Measurements from ENCODE around the gene FGFR2. TPM values are rescaled to one million over a fixed set of nuclear protein-coding genes. Genes with fewer than 3 reads are reported as not detected.
A peak's percentile ranks its signal among the peaks of the same experiment; 100 is the strongest.

FGFR2 gene
- total and polyA plus RNA-seq, 4 donors: 0.67 to 13.1 (median 5.2) TPM

GRCh38 chr10:121490871-121491519 lies 107.2 kb downstream of the FGFR2 start:
- Histone ChIP-seq H3K27ac (ENCODE audit: low read depth in 1 of 2, low read length in 2 of 2) (peak overlapping the region in 1 of 2 donors; percentile 7), H3K36me3 (ENCODE audit: control insufficient read depth in 1 of 2, insufficient read depth in 2 of 2, low read length in 1 of 2) (no peaks in the 10 kb centered on the region), H3K9me3 (ENCODE audit: control insufficient read depth, low read length) (no peaks in the 10 kb centered on the region), H3K4me1 (ENCODE audit: control insufficient read depth in 1 of 2, insufficient read depth in 2 of 2, low read length in 2 of 2) (no peaks in the 10 kb centered on the region), H3K27me3 (ENCODE audit: control insufficient read depth in 1 of 2, insufficient read depth in 2 of 2, low read length in 1 of 2) (no peaks in the 10 kb centered on the region), H3K4me3 (ENCODE audit: low read length in 2 of 2) (no peak overlapping the region)
- intact Hi-C loops (cut with DNase I): no loop called here
- WGBS, 2 donors: 24 to 25% methylated on average over 17 of the region's 17 CpGs
- ATAC-seq (ENCODE audit: low FRiP score): peak; percentile 67
- peak; percentile 71 to 79 for DNase-seq

DNA sequence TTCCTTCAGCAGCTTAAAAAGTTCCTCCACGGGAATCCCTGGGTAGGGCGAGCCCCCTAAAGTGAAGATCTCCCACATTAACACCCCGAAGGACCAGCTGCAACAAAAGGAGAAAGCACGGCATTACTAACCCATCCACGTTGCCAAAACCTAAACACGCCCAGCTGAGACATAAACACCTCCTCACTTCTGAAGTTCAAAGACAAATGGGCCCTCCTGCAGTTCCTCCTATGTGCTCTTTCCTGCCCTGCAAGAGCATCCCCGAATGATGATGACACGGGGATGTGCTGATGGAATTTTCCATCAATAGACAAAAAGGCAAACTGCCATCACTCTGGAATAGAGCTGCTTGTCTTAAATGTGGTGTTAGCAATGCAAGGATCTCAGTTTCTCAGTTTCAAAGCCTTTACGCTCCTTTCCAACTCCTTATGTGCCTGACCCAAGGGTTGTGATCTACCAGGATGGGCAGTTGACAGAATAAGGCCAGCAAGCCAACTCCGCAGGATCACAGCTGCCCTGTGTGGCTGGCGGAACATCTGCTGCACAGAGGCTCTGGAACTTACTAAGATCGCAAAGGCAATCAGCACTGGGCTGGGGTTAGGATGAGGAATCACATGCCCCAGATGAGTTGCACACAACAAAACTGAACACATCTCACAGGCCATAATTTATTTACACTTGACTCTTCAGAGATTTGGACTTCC lies 112.7 kb downstream of the FGFR2 start:
- DNase-seq (no peak), ATAC-seq (ENCODE audit: low FRiP score) (no peak)
- no peaks in the 10 kb centered on the region for H3K27me3 ChIP-seq (ENCODE audit: control insufficient read depth in 1 of 2, insufficient read depth in 2 of 2, low read length in 1 of 2)
- peaks cover 0 to 2% of the 10 kb centered on the region in 2 donors for H3K36me3 ChIP-seq (ENCODE audit: control insufficient read depth in 1 of 2, insufficient read depth in 2 of 2, low read length in 1 of 2)
- intact Hi-C loops (cut with DNase I): no loop called here
- H3K4me1 ChIP-seq (ENCODE audit: control insufficient read depth in 1 of 2, insufficient read depth in 2 of 2, low read length in 2 of 2): no peaks in the 10 kb centered on the region
- H3K4me3 ChIP-seq (ENCODE audit: low read length in 2 of 2): no peak overlapping the region
- no peak overlapping the region for H3K27ac ChIP-seq (ENCODE audit: low read depth in 1 of 2, low read length in 2 of 2)
- H3K9me3 ChIP-seq (ENCODE audit: control insufficient read depth, low read length): no peaks in the 10 kb centered on the region
- WGBS, 2 donors: 95 to 96% methylated on average over 12 of the region's 12 CpGs

DNA sequence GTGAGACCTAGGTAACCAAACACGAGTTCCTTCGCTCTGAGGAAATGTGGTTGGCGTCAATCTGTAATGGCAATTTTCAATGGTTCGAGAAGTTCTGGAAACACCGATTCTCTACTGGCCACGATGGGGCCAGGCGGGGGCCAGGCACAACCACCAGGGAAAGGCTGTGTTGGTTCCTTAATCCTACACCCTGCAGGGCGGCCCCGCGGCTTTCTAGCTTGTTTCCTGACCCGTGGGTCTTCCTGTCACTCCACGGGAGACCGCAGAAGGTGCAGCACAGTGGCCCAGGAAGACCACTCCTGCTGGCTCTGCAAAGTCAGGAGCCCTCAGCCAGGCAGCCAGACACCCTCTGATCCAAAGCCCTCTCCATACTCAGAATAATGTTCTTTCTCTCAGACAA lies 113.4 kb downstream of the FGFR2 start:
- intact Hi-C loops (cut with DNase I): no loop called here
- no peak for ATAC-seq (ENCODE audit: low FRiP score)
- DNase-seq: no peak
- Histone ChIP-seq H3K27me3 (ENCODE audit: control insufficient read depth in 1 of 2, insufficient read depth in 2 of 2, low read length in 1 of 2) (no peaks in the 10 kb centered on the region), H3K4me1 (ENCODE audit: control insufficient read depth in 1 of 2, insufficient read depth in 2 of 2, low read length in 2 of 2) (no peaks in the 10 kb centered on the region), H3K27ac (ENCODE audit: low read depth in 1 of 2, low read length in 2 of 2) (no peak overlapping the region), H3K9me3 (ENCODE audit: control insufficient read depth, low read length) (no peaks in the 10 kb centered on the region), H3K36me3 (ENCODE audit: control insufficient read depth in 1 of 2, insufficient read depth in 2 of 2, low read length in 1 of 2) (peaks cover 0 to 2% of the 10 kb centered on the region in 2 donors), H3K4me3 (ENCODE audit: low read length in 2 of 2) (no peak overlapping the region)
- WGBS, 2 donors: 93 to 95% methylated on average over 13 of the region's 13 CpGs

GRCh38 chr10:121484401-121484800 lies 113.8 kb downstream of the FGFR2 start:
- Histone ChIP-seq H3K27ac (ENCODE audit: low read depth in 1 of 2, low read length in 2 of 2) (no peak overlapping the region), H3K36me3 (ENCODE audit: control insufficient read depth in 1 of 2, insufficient read depth in 2 of 2, low read length in 1 of 2) (peaks cover 0 to 6% of the 10 kb centered on the region in 2 donors), H3K27me3 (ENCODE audit: control insufficient read depth in 1 of 2, insufficient read depth in 2 of 2, low read length in 1 of 2) (no peaks in the 10 kb centered on the region), H3K4me3 (ENCODE audit: low read length in 2 of 2) (no peak overlapping the region), H3K9me3 (ENCODE audit: control insufficient read depth, low read length) (no peaks in the 10 kb centered on the region), H3K4me1 (ENCODE audit: control insufficient read depth in 1 of 2, insufficient read depth in 2 of 2, low read length in 2 of 2) (no peaks in the 10 kb centered on the region)
- WGBS, 2 donors: 93 to 94% methylated on average over 8 of the region's 8 CpGs
- intact Hi-C loops (cut with DNase I): no loop called here
- ATAC-seq (ENCODE audit: low FRiP score): no peak
- DNase-seq: no peak

DNA sequence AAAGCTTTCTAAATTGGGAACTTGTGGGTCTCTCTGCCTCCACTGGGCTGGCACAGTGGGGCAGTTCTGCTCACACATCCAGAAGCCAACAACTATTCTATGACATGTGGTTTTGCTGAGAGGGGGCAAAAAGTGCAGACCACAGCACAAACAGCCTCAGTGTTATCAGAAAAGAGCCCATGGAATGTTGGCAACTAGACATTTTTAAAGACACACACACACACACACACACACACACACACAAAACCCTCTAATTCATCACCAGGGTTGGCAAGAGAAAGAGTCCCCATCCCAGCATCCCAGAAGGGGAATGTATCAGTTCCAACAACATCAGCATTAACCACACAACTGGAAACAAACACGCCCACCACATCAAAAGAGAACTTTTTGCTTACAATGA lies 117.1 kb downstream of the FGFR2 start:
- Histone ChIP-seq H3K4me1 (ENCODE audit: control insufficient read depth in 1 of 2, insufficient read depth in 2 of 2, low read length in 2 of 2) (no peaks in the 10 kb centered on the region), H3K4me3 (ENCODE audit: low read length in 2 of 2) (no peak overlapping the region), H3K27ac (ENCODE audit: low read depth in 1 of 2, low read length in 2 of 2) (no peak overlapping the region), H3K27me3 (ENCODE audit: control insufficient read depth in 1 of 2, insufficient read depth in 2 of 2, low read length in 1 of 2) (no peaks in the 10 kb centered on the region), H3K36me3 (ENCODE audit: control insufficient read depth in 1 of 2, insufficient read depth in 2 of 2, low read length in 1 of 2) (peaks cover 0 to 6% of the 10 kb centered on the region in 2 donors), H3K9me3 (ENCODE audit: control insufficient read depth, low read length) (no peaks in the 10 kb centered on the region)
- intact Hi-C loops (cut with DNase I): no loop called here
- DNase-seq: no peak
- no peak for ATAC-seq (ENCODE audit: low FRiP score)
- 34 to 71% methylated on average over 1 of the region's 1 CpG for WGBS, 2 donors

GRCh38 chr10:121478556-121478955 lies 119.7 kb downstream of the FGFR2 start:
- intact Hi-C loops (cut with DNase I): no loop called here
- DNase-seq: no peak

GRCh38 chr10:121469797-121470606 lies 128.2 kb downstream of the FGFR2 start:
- no peak overlapping the region for H3K4me3 ChIP-seq (ENCODE audit: low read length in 2 of 2)
- no peaks in the 10 kb centered on the region for H3K27me3 ChIP-seq (ENCODE audit: control insufficient read depth in 1 of 2, insufficient read depth in 2 of 2, low read length in 1 of 2)
- no peaks in the 10 kb centered on the region for H3K36me3 ChIP-seq (ENCODE audit: control insufficient read depth in 1 of 2, insufficient read depth in 2 of 2, low read length in 1 of 2)
- no peaks in the 10 kb centered on the region for H3K9me3 ChIP-seq (ENCODE audit: control insufficient read depth, low read length)
- H3K27ac ChIP-seq (ENCODE audit: low read depth in 1 of 2, low read length in 2 of 2): no peak overlapping the region
- intact Hi-C loops (cut with DNase I): no loop called here
- H3K4me1 ChIP-seq (ENCODE audit: control insufficient read depth in 1 of 2, insufficient read depth in 2 of 2, low read length in 2 of 2): no peaks in the 10 kb centered on the region
- 83 to 84% methylated on average over 19 of the region's 19 CpGs for WGBS, 2 donors
- DNase-seq (no peak), ATAC-seq (ENCODE audit: low FRiP score) (no peak)

More at GRCh38 chr10:121478556-121478955, 119.7 kb downstream of the FGFR2 start:
- Histone ChIP-seq H3K27me3 (ENCODE audit: control insufficient read depth in 1 of 2, insufficient read depth in 2 of 2, low read length in 1 of 2) (no peaks in the 10 kb centered on the region), H3K36me3 (ENCODE audit: control insufficient read depth in 1 of 2, insufficient read depth in 2 of 2, low read length in 1 of 2) (peaks cover 0 to 4% of the 10 kb centered on the region in 2 donors), H3K27ac (ENCODE audit: low read depth in 1 of 2, low read length in 2 of 2) (no peak overlapping the region), H3K9me3 (ENCODE audit: control insufficient read depth, low read length) (no peaks in the 10 kb centered on the region), H3K4me3 (ENCODE audit: low read length in 2 of 2) (no peak overlapping the region), H3K4me1 (ENCODE audit: control insufficient read depth in 1 of 2, insufficient read depth in 2 of 2, low read length in 2 of 2) (no peaks in the 10 kb centered on the region)
- 95 to 97% methylated on average over 7 of the region's 7 CpGs for WGBS, 2 donors
- ATAC-seq (ENCODE audit: low FRiP score): no peak

DNA sequence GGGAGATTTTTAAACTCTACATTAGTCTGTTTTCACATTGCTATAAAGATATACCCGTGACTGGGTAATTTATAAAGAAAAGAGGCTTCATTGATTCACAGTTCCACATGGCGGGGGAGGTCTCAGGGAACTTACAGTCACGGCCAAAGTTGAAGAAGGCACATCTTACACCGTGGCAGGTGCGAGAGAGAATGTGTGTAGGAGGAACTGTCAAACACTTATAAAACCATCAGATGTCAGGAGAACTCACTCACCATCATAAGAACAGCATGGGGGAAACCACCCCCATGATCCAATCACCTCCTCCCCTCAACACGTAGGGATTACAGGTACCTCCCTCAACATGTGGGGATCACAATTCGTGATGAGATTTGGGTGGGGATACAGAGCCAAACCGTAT lies 129.5 kb downstream of the FGFR2 start:
- H3K4me1 ChIP-seq (ENCODE audit: control insufficient read depth in 1 of 2, insufficient read depth in 2 of 2, low read length in 2 of 2): no peaks in the 10 kb centered on the region
- H3K27me3 ChIP-seq (ENCODE audit: control insufficient read depth in 1 of 2, insufficient read depth in 2 of 2, low read length in 1 of 2): no peaks in the 10 kb centered on the region
- no peak for ATAC-seq (ENCODE audit: low FRiP score)
- 93 to 96% methylated on average over 8 of the region's 8 CpGs for WGBS, 2 donors
- no peak overlapping the region for H3K27ac ChIP-seq (ENCODE audit: low read depth in 1 of 2, low read length in 2 of 2)
- no peaks in the 10 kb centered on the region for H3K9me3 ChIP-seq (ENCODE audit: control insufficient read depth, low read length)
- H3K4me3 ChIP-seq (ENCODE audit: low read length in 2 of 2): no peak overlapping the region
- no peaks in the 10 kb centered on the region for H3K36me3 ChIP-seq (ENCODE audit: control insufficient read depth in 1 of 2, insufficient read depth in 2 of 2, low read length in 1 of 2)
- intact Hi-C loops (cut with DNase I): no loop called here
- no peak for DNase-seq
